ENCODE data around the gene YBEY.

YBEY gene

GRCh38 chr21:46327711-46328110 is 41.6 kb downstream of the YBEY start:
- DNase-seq (ENCODE audit: low read depth in 3 of 3): no peak

- no peak for DNase-seq (ENCODE audit: low read depth in 3 of 3)
These were observed 42.0 kb downstream of the YBEY start for GRCh38 chr21:46328151-46328550.

GRCh38 chr21:46329796-46330195 is 43.7 kb downstream of the YBEY start:
- no peak for DNase-seq (ENCODE audit: low read depth in 3 of 3)

GRCh38 chr21:46334351-46335140 is 48.4 kb downstream of the YBEY start:
- no peak for DNase-seq (ENCODE audit: low read depth in 3 of 3)

GRCh38 chr21:46336603-46337002 is 50.5 kb downstream of the YBEY start:
- DNase-seq (ENCODE audit: low read depth in 3 of 3): no peak

- no peak for DNase-seq (ENCODE audit: low read depth in 3 of 3)
These were observed 54.9 kb downstream of the YBEY start for GRCh38 chr21:46340998-46341397.

GRCh38 chr21:46344219-46344915 is 58.2 kb downstream of the YBEY start:
- no peak for DNase-seq (ENCODE audit: low read depth in 3 of 3)

- no peak for DNase-seq (ENCODE audit: low read depth in 3 of 3)
These were observed 59.7 kb downstream of the YBEY start for GRCh38 chr21:46345861-46346260.

GRCh38 chr21:46346296-46347202 is 60.4 kb downstream of the YBEY start:
- DNase-seq (ENCODE audit: low read depth in 3 of 3): no peak

GRCh38 chr21:46347203-46347550 is 61.0 kb downstream of the YBEY start:
- no peak for DNase-seq (ENCODE audit: low read depth in 3 of 3)
